Breast epithelium (tissue), 4 donors: ENCODE measurements around the gene C3orf70. TPM values are rescaled to one million over a fixed set of nuclear protein-coding genes. Genes with fewer than 3 reads are reported as not detected.

Source experiments
- DNase-seq, 2 donors: peaks; one replicate each; pipeline ENCODE4 v3.0.0-alpha.2; 2019; ENCODE audit warnings: low spot score in 2 of 2
- H3K27ac ChIP-seq, 2 donors: fragments of 200-600 bp; sonication (generic) in 1 of 2; one replicate each; pipeline ENCODE4 v1.5.1; 2016 to 2019; ENCODE audit warnings: mild to moderate bottlenecking in 1 of 2
- H3K27me3 ChIP-seq, 2 donors: fragments of 200-600 bp; sonication (generic) in 1 of 2; one replicate each; pipeline versions ENCODE4 v1.5.1 to v1.6.0; 2017 to 2019; ENCODE audit warnings: control low read depth in 1 of 2, mild to moderate bottlenecking in 1 of 2
- H3K36me3 ChIP-seq: fragments of 200-600 bp; one replicate; pipeline ENCODE4 v1.5.1; 2019
- H3K4me1 ChIP-seq, 2 donors: fragments of 200-600 bp; sonication (generic); one replicate each; pipeline ENCODE4 v1.5.1; 2016 to 2019; ENCODE audit warnings: control low read depth in 1 of 2
- H3K4me3 ChIP-seq, 3 donors: fragments of 200-600 bp; sonication (generic); 1 replicate in 2 of 3; 2 replicates in 1 of 3; pipeline ENCODE4 v1.5.1; 2016 to 2019; ENCODE audit warnings: mild to moderate bottlenecking in 3 of 3, moderate library complexity in 2 of 3
- H3K9me3 ChIP-seq, 2 donors: fragments of 200-600 bp; sonication (generic) in 1 of 2; one replicate each; pipeline ENCODE4 v1.5.1; 2016 to 2019; ENCODE audit warnings: control low read depth in 1 of 2
- CTCF ChIP-seq, 3 donors: fragments of 450-650 bp; IDR thresholded peaks; one replicate each; pipeline ENCODE4 v1.5.1; 2016 to 2017; ENCODE audit warnings: antibody characterized with exemption in 3 of 3, mild to moderate bottlenecking in 3 of 3, moderate library complexity in 3 of 3
- POLR2A ChIP-seq: fragments of 450-650 bp; IDR thresholded peaks from one replicate; pipeline ENCODE4 v1.6.1; 2016; ENCODE audit warnings: antibody characterized with exemption, mild to moderate bottlenecking, moderate library complexity
- POLR2AphosphoS5 ChIP-seq, 3 donors: sonication (generic); formaldehyde crosslinking; IDR thresholded peaks; one replicate each; pipeline ENCODE4 v1.6.1; 2017; ENCODE audit warnings: antibody characterized with exemption in 3 of 3
- intact Hi-C: fragments of 100-400 bp; cut with DNase I; formaldehyde crosslinking; loops from one replicate; pipeline ENCODE4 v1.15.1; 2023; ENCODE audit warnings: low total_unique reads
- total RNA-seq, 3 donors: library from RNA; depleted of rRNA; stranded (reverse); fragments of >200 nt; gene quantifications; one replicate each; pipeline ENCODE4 v1.1.0, GENCODE V29; 2016

The C3orf70 gene
- total RNA-seq, 3 donors from 2014 or later: 1.3 to 4.8 (median 3.8) TPM

- H3K36me3 ChIP-seq: no peaks in the 10 kb centered on the region
- no peaks in the 10 kb centered on the region for H3K27me3 ChIP-seq
- no peak for DNase-seq
- H3K9me3 ChIP-seq: no peaks in the 10 kb centered on the region
- no peaks in the 10 kb centered on the region for H3K4me1 ChIP-seq
- H3K4me3 ChIP-seq: no peak overlapping the region
- H3K27ac ChIP-seq: no peak overlapping the region
- intact Hi-C loops: no loop called here
- TF ChIP-seq POLR2A (no peak), CTCF (IDR thresholded peaks at IDR 0.05) (no peak), POLR2AphosphoS5 (IDR thresholded peaks at IDR 0.05) (no peak)
Measured at GRCh38 chr3:185066251-185066650, 86.6 kb downstream of the C3orf70 start.

GRCh38 chr3:185065059-185065458 lies 87.8 kb downstream of the C3orf70 start:
- Histone ChIP-seq H3K4me1 (no peaks in the 10 kb centered on the region), H3K27me3 (no peaks in the 10 kb centered on the region), H3K36me3 (no peaks in the 10 kb centered on the region), H3K9me3 (peaks cover 5 to 7% of the 10 kb centered on the region in 2 donors), H3K27ac (no peak overlapping the region), H3K4me3 (no peak overlapping the region)
- TF ChIP-seq POLR2AphosphoS5 (IDR thresholded peaks at IDR 0.05) (no peak), POLR2A (no peak), CTCF (IDR thresholded peaks at IDR 0.05) (no peak)
- DNase-seq: no peak
- intact Hi-C loops: no loop called here

DNA sequence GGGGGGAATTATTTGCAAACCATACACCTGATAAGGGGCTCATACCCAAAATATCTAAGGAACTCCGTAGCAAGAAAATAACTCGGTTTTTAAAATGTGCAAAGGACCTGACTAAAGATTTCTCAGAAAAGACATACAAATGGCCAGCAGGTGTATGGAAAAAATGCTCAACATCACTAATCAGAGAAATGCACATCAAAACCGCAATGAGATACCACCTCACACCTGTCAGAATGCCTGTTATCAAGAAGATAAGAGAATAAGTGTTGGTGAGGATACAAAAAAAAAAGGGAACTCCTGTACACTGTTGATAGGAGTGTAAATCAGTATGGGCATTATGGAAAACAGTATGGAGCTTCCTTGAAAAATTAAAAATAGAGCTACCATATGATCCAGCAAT lies 89.4 kb downstream of the C3orf70 start:
- Histone ChIP-seq H3K27ac (no peak overlapping the region), H3K4me3 (no peak overlapping the region), H3K27me3 (no peaks in the 10 kb centered on the region), H3K4me1 (no peaks in the 10 kb centered on the region), H3K36me3 (no peaks in the 10 kb centered on the region), H3K9me3 (peaks cover 5 to 7% of the 10 kb centered on the region in 2 donors)
- DNase-seq: no peak
- intact Hi-C loops: no loop called here
- TF ChIP-seq POLR2A (no peak), CTCF (IDR thresholded peaks at IDR 0.05) (no peak), POLR2AphosphoS5 (IDR thresholded peaks at IDR 0.05) (no peak)

DNA sequence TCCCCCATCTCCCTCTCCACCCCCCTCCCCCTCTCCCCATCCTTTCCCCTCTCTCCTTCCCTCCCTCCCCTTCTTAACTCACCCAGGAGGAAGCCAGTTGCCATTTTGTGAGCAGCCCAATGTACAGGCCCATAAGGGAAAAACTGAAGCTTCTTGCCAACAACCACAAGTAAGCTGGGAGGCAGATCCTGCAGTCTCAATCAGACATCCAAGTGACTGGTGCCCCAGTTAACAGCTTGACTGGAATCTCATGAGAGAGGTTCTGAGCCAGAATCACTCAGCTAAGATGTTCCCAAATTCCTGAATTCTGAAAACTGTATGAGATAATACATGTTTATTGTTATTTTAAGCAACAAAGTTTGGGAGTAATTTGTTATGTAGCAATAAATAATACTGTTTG lies 90.7 kb downstream of the C3orf70 start:
- no peaks in the 10 kb centered on the region for H3K4me1 ChIP-seq
- no peak overlapping the region for H3K4me3 ChIP-seq
- H3K27ac ChIP-seq: no peak overlapping the region
- no peaks in the 10 kb centered on the region for H3K36me3 ChIP-seq
- TF ChIP-seq POLR2A (no peak), CTCF (IDR thresholded peaks at IDR 0.05) (no peak), POLR2AphosphoS5 (IDR thresholded peaks at IDR 0.05) (no peak)
- H3K27me3 ChIP-seq: no peaks in the 10 kb centered on the region
- H3K9me3 ChIP-seq: peaks cover 8 to 16% of the 10 kb centered on the region in 2 donors
- intact Hi-C loops: no loop called here
- no peak for DNase-seq

GRCh38 chr3:185060655-185061054 lies 92.2 kb downstream of the C3orf70 start:
- no peak overlapping the region for H3K4me3 ChIP-seq
- no peaks in the 10 kb centered on the region for H3K27me3 ChIP-seq
- no peaks in the 10 kb centered on the region for H3K36me3 ChIP-seq
- H3K9me3 ChIP-seq: peaks cover 14 to 23% of the 10 kb centered on the region in 2 donors
- no peak for TF ChIP-seq POLR2AphosphoS5 (IDR thresholded peaks at IDR 0.05)
- no peak for TF ChIP-seq CTCF (IDR thresholded peaks at IDR 0.05)
- TF ChIP-seq POLR2A: no peak
- DNase-seq: no peak
- no peaks in the 10 kb centered on the region for H3K4me1 ChIP-seq
- no peak overlapping the region for H3K27ac ChIP-seq
- intact Hi-C loops: no loop called here
